Hepatocyte (in vitro differentiated cells): ENCODE results near the gene MPP7. TPM values are rescaled to one million over a fixed set of nuclear protein-coding genes. Genes with fewer than 3 reads are reported as not detected.

Experiments
- DNase-seq: peaks from one replicate; pipeline ENCODE4 v3.0.0-alpha.2; 2016; ENCODE audit warnings: low spot score
- H2AFZ ChIP-seq: fragments of 200-600 bp; sonication (generic); 2 replicates; pipeline ENCODE4 v1.6.0; 2016; ENCODE audit warnings: antibody characterized with exemption, mild to moderate bottlenecking
- H3K27ac ChIP-seq: fragments of 200-600 bp; sonication (generic); 2 replicates; pipeline ENCODE4 v1.5.1; 2016; ENCODE audit warnings: mild to moderate bottlenecking
- H3K27me3 ChIP-seq: fragments of 200-600 bp; sonication (generic); 2 replicates; pipeline ENCODE4 v1.6.1; 2016
- H3K36me3 ChIP-seq: fragments of 200-600 bp; sonication (generic); replicated peaks from 2 replicates; pipeline ENCODE4 v1.5.1; 2016; ENCODE audit warnings: low read depth; ENCODE audit not compliant: insufficient read depth
- H3K4me1 ChIP-seq: fragments of 200-600 bp; sonication (generic); 2 replicates; pipeline ENCODE4 v1.5.1; 2016; ENCODE audit warnings: mild to moderate bottlenecking, moderate library complexity; ENCODE audit not compliant: insufficient read depth
- H3K4me2 ChIP-seq: fragments of 200-600 bp; sonication (generic); 2 replicates; pipeline ENCODE4 v1.6.0; 2016
- H3K4me3 ChIP-seq: fragments of 200-600 bp; sonication (generic); 2 replicates; pipeline ENCODE4 v1.5.1; 2016; ENCODE audit warnings: mild to moderate bottlenecking
- H3K79me2 ChIP-seq: fragments of 200-600 bp; sonication (generic); 2 replicates; pipeline ENCODE4 v1.6.0; 2017; ENCODE audit warnings: mild to moderate bottlenecking
- H3K9me2 ChIP-seq: fragments of 200-600 bp; sonication (generic); replicated peaks from 2 replicates; pipeline ENCODE4 v1.6.0; 2017; ENCODE audit warnings: mild to moderate bottlenecking; ENCODE audit not compliant: insufficient read depth
- H3K9me3 ChIP-seq: fragments of 200-600 bp; sonication (generic); 2 replicates; pipeline ENCODE4 v1.5.1; 2016; ENCODE audit warnings: low read depth, mild to moderate bottlenecking
- H4K20me1 ChIP-seq: fragments of 200-600 bp; sonication (generic); 2 replicates; pipeline ENCODE4 v1.6.0; 2016; ENCODE audit warnings: mild to moderate bottlenecking; ENCODE audit not compliant: insufficient read depth, poor library complexity, severe bottlenecking
- EZH2 ChIP-seq: fragments of 200-600 bp; sonication (generic); IDR thresholded peaks from 2 replicates; pipeline ENCODE4 v1.6.1; 2016; ENCODE audit warnings: antibody characterized with exemption, mild to moderate bottlenecking, borderline replicate concordance
- EZH2phosphoT487 ChIP-seq: fragments of 200-600 bp; sonication (generic); IDR thresholded peaks from one replicate; pipeline ENCODE4 v1.6.1; 2018; ENCODE audit warnings: antibody characterized with exemption, mild to moderate bottlenecking, low read depth, moderate library complexity; ENCODE audit not compliant: unreplicated experiment, severe bottlenecking
- WGBS: methylation state at CpG from one replicate; pipeline ENCODE4 v1.1.6; 2016; ENCODE audit warnings: low lambda C conversion rate; ENCODE audit errors: missing lambda C conversion rate; 5-methylcytosine and 5-hydroxymethylcytosine counted together
- polyA plus RNA-seq: library from polyadenylated mRNA; unstranded; fragments of >200 nt; fragmentation: Nextera tagmentation; extraction: Ambion mirVana; gene quantifications from 2 replicates; pipeline ENCODE4 v1.2.1, GENCODE V29; 2016
- total RNA-seq: library from RNA; depleted of rRNA; stranded (reverse); fragments of >200 nt; gene quantifications from 2 replicates; pipeline ENCODE4 v1.2.3, GENCODE V29; 2014
- TF ChIP-seq, protein P1 (sequence below): fragments of 200-600 bp; sonication (generic); IDR thresholded peaks from 2 replicates; pipeline ENCODE4 v1.5.1; 2016; ENCODE audit warnings: antibody characterized with exemption, mild to moderate bottlenecking; ENCODE audit not compliant: poor library complexity

The MPP7 gene
- total and polyA plus RNA-seq, 2 experiments from 2014 or later = 6.8 to 8.4 TPM

GRCh38 chr10:28318626-28319025, 15.8 kb upstream of the MPP7 start:
- Histone ChIP-seq H3K9me3 (no peaks in the 10 kb centered on the region), H3K79me2 (no peaks in the 10 kb centered on the region), H3K27ac (no peak overlapping the region), H3K27me3 (no peaks in the 10 kb centered on the region), H3K4me3 (no peak overlapping the region), H3K36me3 (no peaks in the 10 kb centered on the region), H3K4me2 (no peak overlapping the region), H3K9me2 (no peaks in the 10 kb centered on the region), H4K20me1 (no peaks in the 10 kb centered on the region), H3K4me1 (no peaks in the 10 kb centered on the region), H2AFZ (no peak overlapping the region)
- TF ChIP-seq, protein P1, sequence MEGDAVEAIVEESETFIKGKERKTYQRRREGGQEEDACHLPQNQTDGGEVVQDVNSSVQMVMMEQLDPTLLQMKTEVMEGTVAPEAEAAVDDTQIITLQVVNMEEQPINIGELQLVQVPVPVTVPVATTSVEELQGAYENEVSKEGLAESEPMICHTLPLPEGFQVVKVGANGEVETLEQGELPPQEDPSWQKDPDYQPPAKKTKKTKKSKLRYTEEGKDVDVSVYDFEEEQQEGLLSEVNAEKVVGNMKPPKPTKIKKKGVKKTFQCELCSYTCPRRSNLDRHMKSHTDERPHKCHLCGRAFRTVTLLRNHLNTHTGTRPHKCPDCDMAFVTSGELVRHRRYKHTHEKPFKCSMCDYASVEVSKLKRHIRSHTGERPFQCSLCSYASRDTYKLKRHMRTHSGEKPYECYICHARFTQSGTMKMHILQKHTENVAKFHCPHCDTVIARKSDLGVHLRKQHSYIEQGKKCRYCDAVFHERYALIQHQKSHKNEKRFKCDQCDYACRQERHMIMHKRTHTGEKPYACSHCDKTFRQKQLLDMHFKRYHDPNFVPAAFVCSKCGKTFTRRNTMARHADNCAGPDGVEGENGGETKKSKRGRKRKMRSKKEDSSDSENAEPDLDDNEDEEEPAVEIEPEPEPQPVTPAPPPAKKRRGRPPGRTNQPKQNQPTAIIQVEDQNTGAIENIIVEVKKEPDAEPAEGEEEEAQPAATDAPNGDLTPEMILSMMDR = no peak
- TF ChIP-seq EZH2phosphoT487 = no peak
- TF ChIP-seq EZH2 = no peak
- 91% methylated on average over 1 of the region's 1 CpG for WGBS
- no peak for DNase-seq

GRCh38 chr10:28317760-28318159, 14.9 kb upstream of the MPP7 start:
- Histone ChIP-seq H2AFZ (no peak overlapping the region), H3K4me2 (no peak overlapping the region), H3K9me2 (no peaks in the 10 kb centered on the region), H3K27ac (no peak overlapping the region), H3K79me2 (no peaks in the 10 kb centered on the region), H3K9me3 (no peaks in the 10 kb centered on the region), H3K27me3 (no peaks in the 10 kb centered on the region), H3K4me1 (no peaks in the 10 kb centered on the region), H4K20me1 (no peaks in the 10 kb centered on the region), H3K4me3 (no peak overlapping the region), H3K36me3 (no peaks in the 10 kb centered on the region)
- no peak for TF ChIP-seq EZH2
- TF ChIP-seq, protein P1 = no peak
- TF ChIP-seq EZH2phosphoT487 = no peak
- DNase-seq = no peak
- 94% methylated on average over 7 of the region's 7 CpGs for WGBS

GRCh38 chr10:28316696-28317095, 13.8 kb upstream of the MPP7 start:
- Histone ChIP-seq H3K9me3 (no peaks in the 10 kb centered on the region), H3K4me1 (no peaks in the 10 kb centered on the region), H3K36me3 (no peaks in the 10 kb centered on the region), H3K4me3 (no peak overlapping the region), H3K9me2 (no peaks in the 10 kb centered on the region), H4K20me1 (no peaks in the 10 kb centered on the region), H3K79me2 (no peaks in the 10 kb centered on the region), H2AFZ (no peak overlapping the region), H3K27ac (no peak overlapping the region), H3K4me2 (no peak overlapping the region), H3K27me3 (no peaks in the 10 kb centered on the region)
- TF ChIP-seq, protein P1 = no peak
- TF ChIP-seq EZH2 (no peak), EZH2phosphoT487 (no peak)
- no peak for DNase-seq
- 81% methylated on average over 5 of the region's 5 CpGs for WGBS

- Histone ChIP-seq H4K20me1 (no peaks in the 10 kb centered on the region), H2AFZ (no peak overlapping the region), H3K36me3 (no peaks in the 10 kb centered on the region), H3K4me3 (no peak overlapping the region), H3K79me2 (no peaks in the 10 kb centered on the region), H3K27ac (no peak overlapping the region), H3K9me2 (no peaks in the 10 kb centered on the region), H3K4me1 (no peaks in the 10 kb centered on the region), H3K9me3 (no peaks in the 10 kb centered on the region), H3K27me3 (no peaks in the 10 kb centered on the region), H3K4me2 (no peak overlapping the region)
- WGBS = 97% methylated on average over 3 of the region's 4 CpGs
- TF ChIP-seq EZH2 (no peak), EZH2phosphoT487 (no peak)
- TF ChIP-seq, protein P1 = no peak
- no peak for DNase-seq
Measured at GRCh38 chr10:28315140-28315539, 12.3 kb upstream of the MPP7 start.
